Trophoblast cell (in vitro differentiated cells and primary cell): ENCODE measurements around the gene NUDCD2.

Experiments
- DNase-seq, 2 donors: peaks; one replicate each; pipeline ENCODE4 v3.0.0-alpha.2; 2016
- H2AFZ ChIP-seq: 2 replicates; pipeline ENCODE4 v1.6.1; 2013; ENCODE audit warnings: low read length, moderate library complexity, mild to moderate bottlenecking; ENCODE audit not compliant: insufficient read depth, poor library complexity
- H2AK5ac ChIP-seq: 2 replicates; pipeline ENCODE4 v1.6.1; 2013; ENCODE audit warnings: mild to moderate bottlenecking, low read length
- H2BK120ac ChIP-seq: 2 replicates; pipeline ENCODE4 v1.6.1; 2013; ENCODE audit warnings: low read length, mild to moderate bottlenecking, moderate library complexity; ENCODE audit not compliant: insufficient read depth, poor library complexity
- H2BK12ac ChIP-seq: 2 replicates; pipeline ENCODE4 v1.6.1; 2013; ENCODE audit warnings: mild to moderate bottlenecking, low read length, moderate library complexity
- H2BK5ac ChIP-seq: 2 replicates; pipeline ENCODE4 v1.6.1; 2013; ENCODE audit warnings: low read length, low read depth, moderate library complexity, mild to moderate bottlenecking; ENCODE audit not compliant: poor library complexity
- H3K14ac ChIP-seq: 2 replicates; pipeline ENCODE4 v1.6.1; 2013; ENCODE audit warnings: mild to moderate bottlenecking, low read length
- H3K18ac ChIP-seq: 2 replicates; pipeline ENCODE4 v1.6.1; 2013; ENCODE audit warnings: mild to moderate bottlenecking, low read length
- H3K23ac ChIP-seq: 2 replicates; pipeline ENCODE4 v1.6.1; 2013; ENCODE audit warnings: low read length
- H3K27ac ChIP-seq: 2 replicates; pipeline ENCODE4 v1.5.1; 2013; ENCODE audit warnings: low read depth, mild to moderate bottlenecking, inconsistent platforms, low read length, moderate library complexity
- H3K27me3 ChIP-seq: 2 replicates; pipeline ENCODE4 v1.6.1; 2013; ENCODE audit warnings: inconsistent platforms, mild to moderate bottlenecking, low read length, moderate library complexity; ENCODE audit not compliant: insufficient read depth
- H3K36me3 ChIP-seq, 2 experiments: 1 replicate in 1 of 2; 2 replicates in 1 of 2; pipeline ENCODE4 v1.6.1; 2013; ENCODE audit warnings: low read length in 2 of 2, mild to moderate bottlenecking in 2 of 2, moderate library complexity in 1 of 2; ENCODE audit not compliant: insufficient read depth in 2 of 2, control insufficient read depth in 1 of 2
- H3K4ac ChIP-seq: 2 replicates; pipeline ENCODE4 v1.6.1; 2013; ENCODE audit warnings: low read depth, mild to moderate bottlenecking, low read length, moderate library complexity
- H3K4me1 ChIP-seq, 2 experiments: 1 replicate in 1 of 2; 2 replicates in 1 of 2; pipeline ENCODE4 v1.6.1; 2013; ENCODE audit warnings: low read length in 2 of 2, mild to moderate bottlenecking in 2 of 2, moderate library complexity in 1 of 2; ENCODE audit not compliant: insufficient read depth in 2 of 2, control insufficient read depth in 1 of 2
- H3K4me2 ChIP-seq: 2 replicates; pipeline ENCODE4 v1.6.1; 2013; ENCODE audit warnings: inconsistent platforms, mild to moderate bottlenecking, low read length, moderate library complexity
- H3K4me3 ChIP-seq: 2 replicates; pipeline ENCODE4 v1.5.1; 2013; ENCODE audit warnings: mild to moderate bottlenecking, low read depth, low read length, inconsistent platforms
- H3K79me1 ChIP-seq: one replicate; pipeline ENCODE4 v1.6.1; 2013; ENCODE audit warnings: low read length
- H3K79me2 ChIP-seq: 2 replicates; pipeline ENCODE4 v1.6.1; 2013; ENCODE audit warnings: low read length, mild to moderate bottlenecking; ENCODE audit not compliant: control insufficient read depth, insufficient read depth, poor library complexity
- H3K9ac ChIP-seq: 2 replicates; pipeline ENCODE4 v1.6.1; 2013; ENCODE audit warnings: mild to moderate bottlenecking, low read length
- H3K9me3 ChIP-seq: 2 replicates; pipeline ENCODE4 v1.6.1; 2013; ENCODE audit warnings: low read depth, mild to moderate bottlenecking, control low read depth, inconsistent platforms, low read length; ENCODE audit not compliant: insufficient read depth
- H4K12ac ChIP-seq: 2 replicates; pipeline ENCODE4 v1.6.1; 2013; ENCODE audit warnings: low read depth, mild to moderate bottlenecking, low read length, moderate library complexity
- H4K8ac ChIP-seq: 2 replicates; pipeline ENCODE4 v1.6.1; 2013; ENCODE audit warnings: low read depth, mild to moderate bottlenecking, low read length, moderate library complexity
- H4K91ac ChIP-seq: one replicate; pipeline ENCODE4 v1.6.1; 2013; ENCODE audit warnings: low read depth, mild to moderate bottlenecking, low read length, moderate library complexity
- WGBS: extraction: QIAGEN DNeasy Blood & Tissue Kit; methylation state at CpG from one replicate; pipeline ENCODE4 v1.1.7; 2013; ENCODE audit warnings: missing lambda C conversion rate; ENCODE audit not compliant: insufficient read length, insufficient coverage; ENCODE audit errors: extremely low coverage; 5-methylcytosine and 5-hydroxymethylcytosine counted together

NUDCD2 gene

GRCh38 chr5:163451489-163451888 is 8.4 kb downstream of the NUDCD2 start:
- Histone ChIP-seq H3K79me1 (no peaks in the 10 kb centered on the region), H2BK120ac (no peak overlapping the region), H3K9me3 (no peaks in the 10 kb centered on the region), H4K12ac (no peak overlapping the region), H3K4me2 (no peak overlapping the region), H3K9ac (no peak overlapping the region), H3K4me3 (no peak overlapping the region), H4K91ac (no peak overlapping the region), H2AK5ac (no peak overlapping the region), H3K18ac (no peak overlapping the region), H3K23ac (no peak overlapping the region), H3K27me3 (no peaks in the 10 kb centered on the region), H2BK12ac (no peak overlapping the region), H2BK5ac (no peak overlapping the region), H3K4me1 (no peaks in the 10 kb centered on the region), H3K14ac (no peak overlapping the region), H2AFZ (no peak overlapping the region), H3K79me2 (no peaks in the 10 kb centered on the region), H3K27ac (no peak overlapping the region), H4K8ac (no peak overlapping the region), H3K36me3 (peaks cover 7 to 11% of the 10 kb centered on the region in 2 experiments), H3K4ac (no peak overlapping the region)
- no peak for DNase-seq
- no CpG with 5 or more reads among the region's 8 CpGs for WGBS

GRCh38 chr5:163448491-163448890 is 11.4 kb downstream of the NUDCD2 start:
- no peak overlapping the region for H3K4me2 ChIP-seq
- H4K12ac ChIP-seq = no peak overlapping the region
- no peak overlapping the region for H3K18ac ChIP-seq
- peaks cover 10 to 19% of the 10 kb centered on the region in 2 experiments for H3K36me3 ChIP-seq
- no peak overlapping the region for H4K91ac ChIP-seq
- no peak overlapping the region for H3K23ac ChIP-seq
- no peak overlapping the region for H2BK5ac ChIP-seq
- H3K4ac ChIP-seq = no peak overlapping the region
- H3K14ac ChIP-seq = no peak overlapping the region
- no peak overlapping the region for H3K4me3 ChIP-seq
- H2AK5ac ChIP-seq = no peak overlapping the region
- H2BK120ac ChIP-seq = no peak overlapping the region
- H3K27me3 ChIP-seq = no peaks in the 10 kb centered on the region
- H2BK12ac ChIP-seq = no peak overlapping the region
- no peaks in the 10 kb centered on the region for H3K79me2 ChIP-seq
- H4K8ac ChIP-seq = no peak overlapping the region
- no peaks in the 10 kb centered on the region for H3K79me1 ChIP-seq
- H2AFZ ChIP-seq = no peak overlapping the region
- DNase-seq = no peak
- no peak overlapping the region for H3K9ac ChIP-seq
- no peaks in the 10 kb centered on the region for H3K4me1 ChIP-seq
- H3K9me3 ChIP-seq = no peaks in the 10 kb centered on the region
- no peak overlapping the region for H3K27ac ChIP-seq

DNA sequence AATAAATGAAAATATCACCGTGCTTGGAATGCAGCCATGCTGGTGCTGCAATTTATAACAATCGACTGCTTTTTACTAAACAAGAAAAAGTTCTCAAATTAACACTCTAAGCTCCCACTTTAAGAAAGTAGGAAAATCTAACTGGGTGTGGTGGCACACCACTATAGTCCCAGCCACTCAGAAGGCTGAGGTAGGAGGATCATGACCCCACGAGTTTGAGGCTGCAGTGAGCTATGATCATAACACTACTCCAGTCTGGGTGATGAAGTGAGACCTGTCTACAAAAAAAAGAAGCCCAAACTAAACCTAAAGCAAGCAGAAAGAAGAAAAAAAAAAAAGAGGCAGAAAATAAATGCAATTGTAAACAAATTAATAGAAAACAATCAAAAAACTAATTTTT is 12.0 kb downstream of the NUDCD2 start:
- H2BK12ac ChIP-seq = no peak overlapping the region
- H4K12ac ChIP-seq = no peak overlapping the region
- no peak overlapping the region for H4K91ac ChIP-seq
- WGBS = no CpG with 5 or more reads among the region's 3 CpGs
- no peak overlapping the region for H3K23ac ChIP-seq
- H2BK120ac ChIP-seq = no peak overlapping the region
- H3K79me1 ChIP-seq = no peaks in the 10 kb centered on the region
- H3K9me3 ChIP-seq = no peaks in the 10 kb centered on the region
- H3K27me3 ChIP-seq = no peaks in the 10 kb centered on the region
- no peak for DNase-seq
- H4K8ac ChIP-seq = no peak overlapping the region
- H3K27ac ChIP-seq = no peak overlapping the region
- H2AK5ac ChIP-seq = no peak overlapping the region
- H3K4me1 ChIP-seq = no peaks in the 10 kb centered on the region
- H3K18ac ChIP-seq = no peak overlapping the region
- H3K36me3 ChIP-seq = peaks cover 12 to 19% of the 10 kb centered on the region in 2 experiments
- H3K9ac ChIP-seq = no peak overlapping the region
- no peak overlapping the region for H3K4ac ChIP-seq
- no peak overlapping the region for H3K4me2 ChIP-seq
- no peaks in the 10 kb centered on the region for H3K79me2 ChIP-seq
- H3K14ac ChIP-seq = no peak overlapping the region
- no peak overlapping the region for H2AFZ ChIP-seq
- no peak overlapping the region for H3K4me3 ChIP-seq
- no peak overlapping the region for H2BK5ac ChIP-seq

- H2BK12ac ChIP-seq = no peak overlapping the region
- no peak overlapping the region for H3K4me2 ChIP-seq
- H3K9me3 ChIP-seq = no peaks in the 10 kb centered on the region
- peaks cover 12 to 19% of the 10 kb centered on the region in 2 experiments for H3K36me3 ChIP-seq
- H4K12ac ChIP-seq = no peak overlapping the region
- H4K8ac ChIP-seq = no peak overlapping the region
- H3K4me1 ChIP-seq = no peaks in the 10 kb centered on the region
- no peak overlapping the region for H3K27ac ChIP-seq
- no peak overlapping the region for H2BK120ac ChIP-seq
- no peak overlapping the region for H3K23ac ChIP-seq
- no peaks in the 10 kb centered on the region for H3K27me3 ChIP-seq
- H3K9ac ChIP-seq = no peak overlapping the region
- no peaks in the 10 kb centered on the region for H3K79me2 ChIP-seq
- H3K79me1 ChIP-seq = no peaks in the 10 kb centered on the region
- no peak for DNase-seq
- H3K4ac ChIP-seq = no peak overlapping the region
- H2AK5ac ChIP-seq = no peak overlapping the region
- H3K14ac ChIP-seq = no peak overlapping the region
- H2BK5ac ChIP-seq = no peak overlapping the region
- H3K4me3 ChIP-seq = no peak overlapping the region
- H2AFZ ChIP-seq = no peak overlapping the region
- H4K91ac ChIP-seq = no peak overlapping the region
- no peak overlapping the region for H3K18ac ChIP-seq
These were observed 12.7 kb downstream of the NUDCD2 start for GRCh38 chr5:163447191-163447590.

- Histone ChIP-seq H2BK5ac (no peak overlapping the region), H3K79me1 (no peaks in the 10 kb centered on the region), H3K4me2 (no peak overlapping the region), H4K8ac (no peak overlapping the region), H3K4ac (no peak overlapping the region), H4K91ac (no peak overlapping the region), H3K27ac (no peak overlapping the region), H2BK12ac (no peak overlapping the region), H2AK5ac (no peak overlapping the region), H3K18ac (no peak overlapping the region), H2AFZ (no peak overlapping the region), H3K36me3 (peaks cover 12 to 17% of the 10 kb centered on the region in 2 experiments), H3K23ac (no peak overlapping the region), H3K27me3 (no peaks in the 10 kb centered on the region), H3K79me2 (no peaks in the 10 kb centered on the region), H3K9ac (no peak overlapping the region), H2BK120ac (no peak overlapping the region), H4K12ac (no peak overlapping the region), H3K14ac (no peak overlapping the region), H3K4me1 (no peaks in the 10 kb centered on the region), H3K4me3 (no peak overlapping the region), H3K9me3 (no peaks in the 10 kb centered on the region)
- no CpG with 5 or more reads among the region's 6 CpGs for WGBS
- no peak for DNase-seq
These were observed 14.6 kb downstream of the NUDCD2 start for GRCh38 chr5:163445345-163445744.
